HepG2 (cell line): ENCODE measurements around the gene TMEM50B. TPM values are rescaled to one million over a fixed set of nuclear protein-coding genes. Genes with fewer than 3 reads are reported as not detected.

ENCODE experiments used
- AGO2 ChIP-seq: fragments of 200-400 bp; formaldehyde crosslinking; optimal IDR thresholded peaks from 2 replicates; pipeline ENCODE3; 2017; ENCODE audit warnings: mild to moderate bottlenecking, low read depth, low read length, moderate library complexity
- CREBL2 ChIP-seq: sonication (generic); formaldehyde crosslinking; IDR thresholded peaks from 2 replicates; pipeline ENCODE4 v1.8.1; 2023; ENCODE audit warnings: missing genetic modification reagents, mild to moderate bottlenecking, borderline replicate concordance
- HMGXB4 ChIP-seq, 2 experiments: sonication (generic) in 1 of 2; formaldehyde crosslinking in 1 of 2; IDR thresholded peaks; 2 replicates each; pipeline versions ENCODE4 v1.4.0 to v1.6.1; 2018 to 2020; ENCODE audit warnings: missing genetic modification reagents in 2 of 2, borderline replicate concordance in 1 of 2, low read depth in 1 of 2, mild to moderate bottlenecking in 1 of 2, missing biosample characterization in 1 of 2
- KDM5A ChIP-seq: fragments of 200-600 bp; sonication (generic); IDR thresholded peaks from 2 replicates; pipeline ENCODE4 v1.7.0; 2018; ENCODE audit warnings: antibody characterized with exemption, mild to moderate bottlenecking, low read length, borderline replicate concordance
- MXI1 ChIP-seq: IDR thresholded peaks from 3 replicates; pipeline ENCODE4 v1.6.1; 2012; ENCODE audit warnings: low read depth, low read length, inconsistent platforms, borderline replicate concordance
- NFATC3 ChIP-seq: sonication (generic); formaldehyde crosslinking; IDR thresholded peaks from 2 replicates; pipeline ENCODE4 v1.5.1; 2020; ENCODE audit warnings: mild to moderate bottlenecking, missing genetic modification reagents
- PHF20 ChIP-seq: sonication (generic); formaldehyde crosslinking; IDR thresholded peaks from 2 replicates; pipeline ENCODE4 v1.5.0; 2020; ENCODE audit warnings: mild to moderate bottlenecking, missing genetic modification reagents
- RCOR2 ChIP-seq: IDR thresholded peaks from 2 replicates; pipeline ENCODE4 v1.6.1; 2016; ENCODE audit warnings: missing biosample characterization, missing genetic modification reagents
- ZNF30 ChIP-seq: sonication (generic); formaldehyde crosslinking; IDR thresholded peaks from 2 replicates; pipeline ENCODE4 v1.5.0; 2020; ENCODE audit warnings: mild to moderate bottlenecking, missing genetic modification reagents
- ZNF432 ChIP-seq: sonication (generic); formaldehyde crosslinking; IDR thresholded peaks from 2 replicates; pipeline ENCODE4 v1.5.0; 2020; ENCODE audit warnings: missing genetic modification reagents, mild to moderate bottlenecking, borderline replicate concordance
- ZNF501 ChIP-seq: sonication (generic); formaldehyde crosslinking; IDR thresholded peaks from 2 replicates; pipeline ENCODE4 v1.5.1; 2020; ENCODE audit warnings: mild to moderate bottlenecking, moderate library complexity, missing genetic modification reagents
- ZNF878 ChIP-seq: sonication (generic); formaldehyde crosslinking; IDR thresholded peaks from 2 replicates; pipeline ENCODE4 v1.8.1; 2023; ENCODE audit warnings: mild to moderate bottlenecking, missing genetic modification reagents, moderate library complexity
- ZSCAN30 ChIP-seq: sonication (generic); formaldehyde crosslinking; IDR thresholded peaks from 2 replicates; pipeline ENCODE4 v1.5.0; 2020; ENCODE audit warnings: mild to moderate bottlenecking, missing genetic modification reagents
- polyA plus RNA-seq, 8 experiments: library from polyadenylated mRNA; depleted of rRNA in 3 of 8; stranded (reverse) in 7 of 8; unstranded in 1 of 8; fragments of >200 nt; fragmentation: Illumina TruSeq in 4 of 8; extraction: Trizol in 4 of 8; gene quantifications; 2 replicates each; pipeline versions ENCODE4 v1.2.1 to v1.2.3, GENCODE V29; 2011 to 2016; ENCODE audit warnings: low read depth in 4 of 8, missing spikeins in 1 of 8, mixed read lengths in 1 of 8; ENCODE audit not compliant: insufficient read depth in 1 of 8
- total RNA-seq, 5 experiments: library from RNA; depleted of rRNA; stranded (reverse); fragments of >200 nt; fragmentation: Illumina TruSeq; extraction: Trizol; gene quantifications; 2 replicates each; pipeline ENCODE4 v1.2.3, GENCODE V29; 2016; ENCODE audit warnings: low read depth in 1 of 5
- TF ChIP-seq, protein P1 (sequence below): sonication (generic); formaldehyde crosslinking; IDR thresholded peaks from 2 replicates; pipeline ENCODE4 v1.4.0; 2020; ENCODE audit warnings: missing genetic modification reagents, mild to moderate bottlenecking, borderline replicate concordance
- TF ChIP-seq, protein P2 (sequence below): sonication (generic); formaldehyde crosslinking; IDR thresholded peaks from 2 replicates; pipeline ENCODE4 v1.8.0; 2022; ENCODE audit warnings: missing genetic modification reagents, mild to moderate bottlenecking, borderline replicate concordance
- TF ChIP-seq, protein P3 (sequence below): sonication (generic); formaldehyde crosslinking; IDR thresholded peaks from 2 replicates; pipeline ENCODE4 v1.8.1; 2022; ENCODE audit warnings: low read depth, mild to moderate bottlenecking, missing genetic modification reagents
- TF ChIP-seq, protein P4 (sequence below): sonication (generic); formaldehyde crosslinking; IDR thresholded peaks from 2 replicates; pipeline ENCODE4 v1.5.1; 2020; ENCODE audit warnings: mild to moderate bottlenecking, missing genetic modification reagents, moderate library complexity

The TMEM50B gene
- total and polyA plus RNA-seq, 2 of the 13 experiments (the other 11 are each of a cell fraction or from before 2014, with no cell fraction given): 29.9 to 46.3 TPM

DNA sequence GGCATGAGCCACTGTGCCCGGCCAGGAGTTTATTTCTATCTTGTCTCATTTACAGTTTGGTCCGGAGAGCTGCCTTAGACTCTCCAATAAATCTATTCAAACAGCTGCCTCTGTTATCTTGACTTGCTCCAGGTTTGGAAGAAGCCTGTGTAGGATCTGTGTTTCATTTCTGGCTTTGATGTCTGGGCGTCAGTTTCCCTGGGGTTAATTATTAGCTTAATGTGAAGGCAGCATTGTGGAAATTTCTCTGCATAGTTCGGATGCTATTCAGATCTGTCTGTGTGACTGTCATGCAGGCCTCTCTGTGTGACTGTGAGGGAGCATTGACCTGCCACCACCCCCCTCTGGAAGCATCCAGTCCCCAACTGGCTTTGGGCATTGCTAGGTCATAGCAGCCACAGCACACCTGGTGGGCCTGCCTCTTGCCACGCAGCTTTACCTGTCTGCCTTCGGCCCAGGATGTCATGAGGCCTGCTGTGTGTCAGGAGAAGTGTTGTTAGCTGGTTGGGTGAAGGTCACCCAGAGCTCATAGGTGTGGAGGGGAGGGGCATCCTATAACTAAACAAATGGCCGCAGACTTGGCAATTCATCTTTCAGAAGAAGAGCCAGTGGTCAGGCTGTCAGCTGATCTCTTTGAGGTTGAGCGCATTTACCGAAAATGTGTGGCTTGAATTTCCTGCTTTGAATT lies 66.8 kb downstream of the TMEM50B start (continued):
- TF ChIP-seq, protein P1, sequence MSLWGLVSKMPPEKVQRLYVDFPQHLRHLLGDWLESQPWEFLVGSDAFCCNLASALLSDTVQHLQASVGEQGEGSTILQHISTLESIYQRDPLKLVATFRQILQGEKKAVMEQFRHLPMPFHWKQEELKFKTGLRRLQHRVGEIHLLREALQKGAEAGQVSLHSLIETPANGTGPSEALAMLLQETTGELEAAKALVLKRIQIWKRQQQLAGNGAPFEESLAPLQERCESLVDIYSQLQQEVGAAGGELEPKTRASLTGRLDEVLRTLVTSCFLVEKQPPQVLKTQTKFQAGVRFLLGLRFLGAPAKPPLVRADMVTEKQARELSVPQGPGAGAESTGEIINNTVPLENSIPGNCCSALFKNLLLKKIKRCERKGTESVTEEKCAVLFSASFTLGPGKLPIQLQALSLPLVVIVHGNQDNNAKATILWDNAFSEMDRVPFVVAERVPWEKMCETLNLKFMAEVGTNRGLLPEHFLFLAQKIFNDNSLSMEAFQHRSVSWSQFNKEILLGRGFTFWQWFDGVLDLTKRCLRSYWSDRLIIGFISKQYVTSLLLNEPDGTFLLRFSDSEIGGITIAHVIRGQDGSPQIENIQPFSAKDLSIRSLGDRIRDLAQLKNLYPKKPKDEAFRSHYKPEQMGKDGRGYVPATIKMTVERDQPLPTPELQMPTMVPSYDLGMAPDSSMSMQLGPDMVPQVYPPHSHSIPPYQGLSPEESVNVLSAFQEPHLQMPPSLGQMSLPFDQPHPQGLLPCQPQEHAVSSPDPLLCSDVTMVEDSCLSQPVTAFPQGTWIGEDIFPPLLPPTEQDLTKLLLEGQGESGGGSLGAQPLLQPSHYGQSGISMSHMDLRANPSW (CRISPR knock-in tag): peak; percentile 76; the same call in 1 of the 2 replicates
- no peak for TF ChIP-seq ZNF30 (CRISPR knock-in tag)
- TF ChIP-seq ZNF501 (CRISPR knock-in tag): peak; percentile 85
- TF ChIP-seq KDM5A: peak; percentile 46; the same call in 1 of the 2 replicates
- TF ChIP-seq, protein P2, sequence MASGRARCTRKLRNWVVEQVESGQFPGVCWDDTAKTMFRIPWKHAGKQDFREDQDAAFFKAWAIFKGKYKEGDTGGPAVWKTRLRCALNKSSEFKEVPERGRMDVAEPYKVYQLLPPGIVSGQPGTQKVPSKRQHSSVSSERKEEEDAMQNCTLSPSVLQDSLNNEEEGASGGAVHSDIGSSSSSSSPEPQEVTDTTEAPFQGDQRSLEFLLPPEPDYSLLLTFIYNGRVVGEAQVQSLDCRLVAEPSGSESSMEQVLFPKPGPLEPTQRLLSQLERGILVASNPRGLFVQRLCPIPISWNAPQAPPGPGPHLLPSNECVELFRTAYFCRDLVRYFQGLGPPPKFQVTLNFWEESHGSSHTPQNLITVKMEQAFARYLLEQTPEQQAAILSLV: no peak
- TF ChIP-seq, protein P3, sequence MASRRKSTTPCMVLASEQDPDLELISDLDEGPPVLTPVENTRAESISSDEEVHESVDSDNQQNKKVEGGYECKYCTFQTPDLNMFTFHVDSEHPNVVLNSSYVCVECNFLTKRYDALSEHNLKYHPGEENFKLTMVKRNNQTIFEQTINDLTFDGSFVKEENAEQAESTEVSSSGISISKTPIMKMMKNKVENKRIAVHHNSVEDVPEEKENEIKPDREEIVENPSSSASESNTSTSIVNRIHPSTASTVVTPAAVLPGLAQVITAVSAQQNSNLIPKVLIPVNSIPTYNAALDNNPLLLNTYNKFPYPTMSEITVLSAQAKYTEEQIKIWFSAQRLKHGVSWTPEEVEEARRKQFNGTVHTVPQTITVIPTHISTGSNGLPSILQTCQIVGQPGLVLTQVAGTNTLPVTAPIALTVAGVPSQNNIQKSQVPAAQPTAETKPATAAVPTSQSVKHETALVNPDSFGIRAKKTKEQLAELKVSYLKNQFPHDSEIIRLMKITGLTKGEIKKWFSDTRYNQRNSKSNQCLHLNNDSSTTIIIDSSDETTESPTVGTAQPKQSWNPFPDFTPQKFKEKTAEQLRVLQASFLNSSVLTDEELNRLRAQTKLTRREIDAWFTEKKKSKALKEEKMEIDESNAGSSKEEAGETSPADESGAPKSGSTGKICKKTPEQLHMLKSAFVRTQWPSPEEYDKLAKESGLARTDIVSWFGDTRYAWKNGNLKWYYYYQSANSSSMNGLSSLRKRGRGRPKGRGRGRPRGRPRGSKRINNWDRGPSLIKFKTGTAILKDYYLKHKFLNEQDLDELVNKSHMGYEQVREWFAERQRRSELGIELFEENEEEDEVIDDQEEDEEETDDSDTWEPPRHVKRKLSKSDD: 0 out of 2 replicates have a peak, but pooled peaks have one; percentile 36
- no peak for TF ChIP-seq ZSCAN30 (CRISPR knock-in tag)
- TF ChIP-seq HMGXB4 (CRISPR knock-in tag; IDR thresholded peaks at IDR 0.05; ENCODE audit: borderline replicate concordance in 1 of 2, low read depth in 1 of 2): peak in 1 of 2 experiments; percentile 51; a peak in 1 of 4 replicates
- TF ChIP-seq, protein P4, sequence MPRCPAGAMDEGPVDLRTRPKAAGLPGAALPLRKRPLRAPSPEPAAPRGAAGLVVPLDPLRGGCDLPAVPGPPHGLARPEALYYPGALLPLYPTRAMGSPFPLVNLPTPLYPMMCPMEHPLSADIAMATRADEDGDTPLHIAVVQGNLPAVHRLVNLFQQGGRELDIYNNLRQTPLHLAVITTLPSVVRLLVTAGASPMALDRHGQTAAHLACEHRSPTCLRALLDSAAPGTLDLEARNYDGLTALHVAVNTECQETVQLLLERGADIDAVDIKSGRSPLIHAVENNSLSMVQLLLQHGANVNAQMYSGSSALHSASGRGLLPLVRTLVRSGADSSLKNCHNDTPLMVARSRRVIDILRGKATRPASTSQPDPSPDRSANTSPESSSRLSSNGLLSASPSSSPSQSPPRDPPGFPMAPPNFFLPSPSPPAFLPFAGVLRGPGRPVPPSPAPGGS (CRISPR knock-in tag): no peak
- TF ChIP-seq RCOR2 (CRISPR knock-in tag): no peak; the same call in 1 of the 2 replicates
- TF ChIP-seq ZNF432 (CRISPR knock-in tag): no peak
- TF ChIP-seq AGO2: peak; percentile 24
- no peak for TF ChIP-seq CREBL2 (CRISPR knock-in tag)
- TF ChIP-seq ZNF878 (CRISPR knock-in tag): 0 out of 2 replicates have a peak, but pooled peaks have one; percentile 59
- no peak for TF ChIP-seq PHF20 (CRISPR knock-in tag)
- TF ChIP-seq NFATC3: no peak
- peak; percentile 48; the same call in 1 of the 3 replicates for TF ChIP-seq MXI1
